Measurements from ENCODE around the gene GET4.

DNA sequence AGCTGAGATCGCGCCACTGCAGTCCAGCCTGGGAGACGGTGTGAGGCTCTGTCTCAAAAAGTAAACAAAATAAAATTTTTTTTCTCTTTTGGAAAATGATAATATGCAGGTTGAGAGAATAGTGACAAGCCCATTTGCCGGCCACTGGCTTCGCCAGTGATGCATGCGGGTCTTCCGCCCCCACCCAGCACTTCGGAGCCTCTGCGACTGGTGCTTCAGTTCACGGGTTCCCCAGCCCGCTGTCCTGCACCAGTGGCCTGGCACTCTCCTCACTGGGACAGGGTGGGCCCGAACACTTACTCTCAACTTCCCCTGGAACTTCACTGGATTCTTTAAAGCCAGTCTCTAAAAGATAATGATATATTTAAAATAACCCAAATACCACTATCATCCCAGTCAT lies 41.3 kb upstream of the GET4 start:
- TF ChIP-seq EP300 (IDR thresholded peaks at IDR 0.05): no peak
- TF ChIP-seq POLR2A (IDR thresholded peaks at IDR 0.05): no peak

Data from gastroesophageal sphincter (tissue), 2 donors.